SK-N-DZ (cell line): ENCODE measurements around the gene WDR86.

Experiments
- small RNA-seq, 2 experiments: library from RNA; depleted of rRNA; stranded (forward); fragments of <200 nt; gene quantifications; one replicate each; pipeline ENCODE3, GENCODE V24; 2014

Gene WDR86

Small RNA genes within 50 kb of the gene (small RNA-seq; reads per million reads assigned to genes)
- 0 reads per million in 2 experiments for gene MIR3907
